Lower leg skin (tissue), 4 donors: Measurements from ENCODE around the gene DNAI7. TPM values are rescaled to one million over a fixed set of nuclear protein-coding genes. Genes with fewer than 3 reads are reported as not detected.

ENCODE experiments used
- DNase-seq, 2 donors: peaks; one replicate each; pipeline ENCODE4 v3.0.0-alpha.2; 2019; ENCODE audit warnings: low spot score in 2 of 2
- H3K4me3 ChIP-seq: fragments of 200-600 bp; sonication (generic); 2 replicates; pipeline ENCODE4 v1.5.1; 2017; ENCODE audit warnings: mild to moderate bottlenecking, low read depth; ENCODE audit not compliant: poor library complexity, severe bottlenecking
- POLR2A ChIP-seq, 2 donors: fragments of 450-650 bp; IDR thresholded peaks; one replicate each; pipeline ENCODE4 v1.6.1; 2016 to 2017; ENCODE audit warnings: antibody characterized with exemption in 2 of 2, mild to moderate bottlenecking in 1 of 2, moderate library complexity in 1 of 2
- WGBS, 2 donors: methylation state at CpG; one replicate each; pipeline ENCODE4 v1.1.5; 2018; 5-methylcytosine and 5-hydroxymethylcytosine counted together
- intact Hi-C: fragments of 100-400 bp; cut with DNase I; formaldehyde crosslinking; loops from one replicate; pipeline ENCODE4 v1.15.0; 2023; ENCODE audit warnings: low total_unique reads
- total RNA-seq, 4 donors: library from RNA; depleted of rRNA; stranded (reverse); fragments of >200 nt; gene quantifications; one replicate each; pipeline ENCODE4 v1.1.0, GENCODE V29; 2016
- TF ChIP-seq, protein P1 (sequence below), 3 donors: fragments of 450-650 bp; IDR thresholded peaks; one replicate each; pipeline ENCODE4 v1.5.1; 2016; ENCODE audit warnings: antibody characterized with exemption in 3 of 3, mild to moderate bottlenecking in 3 of 3, moderate library complexity in 2 of 3

Gene DNAI7
- total RNA-seq, 4 donors from 2014 or later, result 1.0 to 3.4 (median 2.1) TPM

DNA sequence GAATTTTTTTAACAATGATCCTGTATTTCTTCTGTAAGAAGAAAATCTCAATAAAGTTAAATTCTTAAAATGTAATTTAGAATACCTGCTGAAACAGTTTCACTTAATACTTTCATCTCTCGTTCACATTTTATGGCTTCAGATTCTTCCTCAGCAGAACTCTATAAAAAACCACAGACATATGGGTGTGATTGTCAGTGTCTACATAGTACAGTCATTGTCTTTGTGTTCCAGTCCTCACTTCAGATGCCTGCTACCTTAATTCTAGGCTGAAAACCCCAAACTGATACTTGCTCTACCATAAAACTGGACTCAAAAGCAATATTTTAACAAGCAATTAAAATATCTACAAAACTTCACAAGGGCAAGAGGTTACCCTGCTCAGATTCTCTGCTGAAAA lies 71.8 kb downstream of the DNAI7 start:
- intact Hi-C loops, result no loop called here
- DNase-seq, result no peak
- H3K4me3 ChIP-seq, result no peak overlapping the region
- 57 to 58% methylated on average over 1 of the region's 1 CpG for WGBS, 2 donors
- TF ChIP-seq, protein P1, sequence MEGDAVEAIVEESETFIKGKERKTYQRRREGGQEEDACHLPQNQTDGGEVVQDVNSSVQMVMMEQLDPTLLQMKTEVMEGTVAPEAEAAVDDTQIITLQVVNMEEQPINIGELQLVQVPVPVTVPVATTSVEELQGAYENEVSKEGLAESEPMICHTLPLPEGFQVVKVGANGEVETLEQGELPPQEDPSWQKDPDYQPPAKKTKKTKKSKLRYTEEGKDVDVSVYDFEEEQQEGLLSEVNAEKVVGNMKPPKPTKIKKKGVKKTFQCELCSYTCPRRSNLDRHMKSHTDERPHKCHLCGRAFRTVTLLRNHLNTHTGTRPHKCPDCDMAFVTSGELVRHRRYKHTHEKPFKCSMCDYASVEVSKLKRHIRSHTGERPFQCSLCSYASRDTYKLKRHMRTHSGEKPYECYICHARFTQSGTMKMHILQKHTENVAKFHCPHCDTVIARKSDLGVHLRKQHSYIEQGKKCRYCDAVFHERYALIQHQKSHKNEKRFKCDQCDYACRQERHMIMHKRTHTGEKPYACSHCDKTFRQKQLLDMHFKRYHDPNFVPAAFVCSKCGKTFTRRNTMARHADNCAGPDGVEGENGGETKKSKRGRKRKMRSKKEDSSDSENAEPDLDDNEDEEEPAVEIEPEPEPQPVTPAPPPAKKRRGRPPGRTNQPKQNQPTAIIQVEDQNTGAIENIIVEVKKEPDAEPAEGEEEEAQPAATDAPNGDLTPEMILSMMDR (IDR thresholded peaks at IDR 0.05), result no peak
- TF ChIP-seq POLR2A (IDR thresholded peaks at IDR 0.05), result no peak

GRCh38 chr12:25121916-25122315 lies 73.0 kb downstream of the DNAI7 start:
- 79 to 91% methylated on average over 3 of the region's 3 CpGs for WGBS, 2 donors
- no peak for TF ChIP-seq POLR2A (IDR thresholded peaks at IDR 0.05)
- TF ChIP-seq, protein P1 (IDR thresholded peaks at IDR 0.05), result no peak

GRCh38 chr12:25121110-25121509 lies 73.8 kb downstream of the DNAI7 start:
- no peak overlapping the region for H3K4me3 ChIP-seq
- TF ChIP-seq POLR2A (IDR thresholded peaks at IDR 0.05), result no peak
- TF ChIP-seq, protein P1 (IDR thresholded peaks at IDR 0.05), result no peak
- intact Hi-C loops, result no loop called here
- DNase-seq, result no peak
- 89 to 94% methylated on average over 6 of the region's 6 CpGs for WGBS, 2 donors

More at GRCh38 chr12:25121916-25122315, 73.0 kb downstream of the DNAI7 start:
- DNase-seq, result no peak
- intact Hi-C loops, result no loop called here
- H3K4me3 ChIP-seq, result no peak overlapping the region

DNA sequence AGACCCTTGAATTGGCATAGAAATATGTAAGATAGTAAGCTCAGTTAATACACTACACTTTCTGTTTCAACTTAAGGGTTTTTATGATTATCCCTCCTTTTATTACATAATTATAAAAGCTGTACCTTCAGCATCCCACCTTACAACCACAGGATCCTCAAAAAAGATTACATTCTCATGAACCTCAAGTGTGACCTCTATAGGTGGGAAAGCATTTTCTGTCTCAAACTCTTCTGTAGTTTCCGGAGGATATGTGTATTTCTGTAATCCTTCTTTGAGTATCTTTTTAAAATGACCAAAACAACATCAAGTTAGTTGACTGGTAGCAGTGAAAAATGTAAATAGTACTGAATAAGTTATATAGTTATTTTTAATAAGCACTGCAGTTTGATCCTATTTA lies 75.9 kb downstream of the DNAI7 start:
- 84 to 92% methylated on average over 1 of the region's 1 CpG for WGBS, 2 donors
- TF ChIP-seq POLR2A (IDR thresholded peaks at IDR 0.05), result no peak
- TF ChIP-seq, protein P1 (IDR thresholded peaks at IDR 0.05), result no peak
- H3K4me3 ChIP-seq, result no peak overlapping the region
- intact Hi-C loops, result no loop called here
- no peak for DNase-seq

GRCh38 chr12:25115677-25116076 lies 79.3 kb downstream of the DNAI7 start:
- intact Hi-C loops, result no loop called here
- WGBS, 2 donors, result 43% methylated on average over 2 of the region's 2 CpGs
- H3K4me3 ChIP-seq, result no peak overlapping the region
- no peak for DNase-seq
- no peak for TF ChIP-seq POLR2A (IDR thresholded peaks at IDR 0.05)
- TF ChIP-seq, protein P1 (IDR thresholded peaks at IDR 0.05), result no peak

- intact Hi-C loops, result no loop called here
- no peak for DNase-seq
- TF ChIP-seq, protein P1 (IDR thresholded peaks at IDR 0.05), result no peak
- TF ChIP-seq POLR2A (IDR thresholded peaks at IDR 0.05), result no peak
- no peak overlapping the region for H3K4me3 ChIP-seq
- 63 to 65% methylated on average over 3 of the region's 3 CpGs for whole genome bisulfite sequencing, 2 donors
These were observed 81.3 kb downstream of the DNAI7 start for GRCh38 chr12:25113651-25114050.
